ENCODE results near the gene ARHGAP28. TPM values are rescaled to one million over a fixed set of nuclear protein-coding genes. Genes with fewer than 3 reads are reported as not detected.

Gene ARHGAP28
- total and polyA plus RNA-seq, 7 experiments from 2014 or later = not detected

- intact Hi-C loops (cut with micrococcal nuclease) = no loop called here
- no peaks in the 10 kb centered on the region for H3K27me3 ChIP-seq (ENCODE audit: control insufficient read depth in 2 of 2, insufficient read depth in 2 of 2, low read length in 2 of 2)
- Mint-ChIP-seq H3K4me1 (no peaks in the 10 kb centered on the region), H3K27ac (no peak overlapping the region), H3K9me3 (peaks cover 0 to 7% (median 0%) of the 10 kb centered on the region in 11 donors), H3K4me3 (no peak overlapping the region), H3K36me3 (no peaks in the 10 kb centered on the region), H3K27me3 (peaks cover 0 to 4% (median 0%) of the 10 kb centered on the region in 5 donors)
- DNase-seq (no peak), ATAC-seq (no peak)
- H3K4me1 ChIP-seq (ENCODE audit: control insufficient read depth in 2 of 2, insufficient read depth in 2 of 2, low read length in 2 of 2) = no peaks in the 10 kb centered on the region
- CTCF ChIA-PET = no interaction called here
- no peak overlapping the region for H3K4me3 ChIP-seq (ENCODE audit: low read length)
- H3K27ac ChIP-seq (ENCODE audit: low read depth, low read length) = no peak overlapping the region
- POLR2A ChIA-PET = no interaction called here
- H3K9me3 ChIP-seq (ENCODE audit: control insufficient read depth in 2 of 3, low read length in 3 of 3) = no peaks in the 10 kb centered on the region
- H3K36me3 ChIP-seq (ENCODE audit: control insufficient read depth in 2 of 3, insufficient read depth in 3 of 3, low read length in 3 of 3) = no peaks in the 10 kb centered on the region
Observed at GRCh38 chr18:6875749-6876148, 146.2 kb downstream of the ARHGAP28 start.

- Mint-ChIP-seq H3K36me3 (no peaks in the 10 kb centered on the region), H3K4me3 (no peak overlapping the region), H3K27ac (no peak overlapping the region), H3K4me1 (no peaks in the 10 kb centered on the region), H3K9me3 (peaks cover 0 to 9% (median 0%) of the 10 kb centered on the region in 11 donors), H3K27me3 (peaks cover 0 to 4% (median 0%) of the 10 kb centered on the region in 5 donors)
- Histone ChIP-seq H3K36me3 (ENCODE audit: control insufficient read depth in 2 of 3, insufficient read depth in 3 of 3, low read length in 3 of 3) (no peaks in the 10 kb centered on the region), H3K4me1 (ENCODE audit: control insufficient read depth in 2 of 2, insufficient read depth in 2 of 2, low read length in 2 of 2) (no peaks in the 10 kb centered on the region), H3K27ac (ENCODE audit: low read depth, low read length) (no peak overlapping the region), H3K4me3 (ENCODE audit: low read length) (no peak overlapping the region), H3K27me3 (ENCODE audit: control insufficient read depth in 2 of 2, insufficient read depth in 2 of 2, low read length in 2 of 2) (no peaks in the 10 kb centered on the region), H3K9me3 (ENCODE audit: control insufficient read depth in 2 of 3, low read length in 3 of 3) (no peaks in the 10 kb centered on the region)
- ATAC-seq (no peak), DNase-seq (no peak)
- ChIA-PET CTCF (no interaction called here), POLR2A (no interaction called here)
- intact Hi-C loops (cut with micrococcal nuclease) = no loop called here
Observed at GRCh38 chr18:6876641-6877041, 147.1 kb downstream of the ARHGAP28 start.

DNA sequence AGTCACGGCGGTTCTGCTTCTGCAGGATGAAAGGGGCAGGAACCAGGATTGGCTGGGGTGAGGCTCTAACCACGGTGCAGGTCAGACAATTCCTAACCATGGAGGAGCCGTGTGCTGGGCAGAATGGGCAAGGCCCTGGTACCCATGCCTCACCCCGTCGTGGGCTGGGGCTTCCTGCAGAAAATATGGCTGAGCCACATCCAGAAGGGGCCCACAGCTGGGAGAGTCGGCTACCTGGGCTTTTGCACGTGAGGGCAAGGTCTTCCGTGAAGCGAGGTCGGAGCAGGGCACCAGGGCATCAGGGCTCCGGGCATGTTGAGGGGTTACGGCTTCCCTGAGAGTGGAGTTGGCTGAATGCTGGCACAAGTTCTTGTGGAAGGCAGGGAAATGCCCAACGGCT lies 147.8 kb downstream of the ARHGAP28 start:
- H3K36me3 ChIP-seq (ENCODE audit: control insufficient read depth in 2 of 3, insufficient read depth in 3 of 3, low read length in 3 of 3) = no peaks in the 10 kb centered on the region
- ChIA-PET CTCF (no interaction called here), POLR2A (no interaction called here)
- H3K9me3 Mint-ChIP-seq = peaks cover 0 to 9% (median 0%) of the 10 kb centered on the region in 11 donors
- no peaks in the 10 kb centered on the region for H3K9me3 ChIP-seq (ENCODE audit: control insufficient read depth in 2 of 3, low read length in 3 of 3)
- no peak overlapping the region for H3K27ac Mint-ChIP-seq
- no peak for ATAC-seq
- no peaks in the 10 kb centered on the region for H3K4me1 Mint-ChIP-seq
- intact Hi-C loops (cut with micrococcal nuclease) = no loop called here
- H3K27me3 ChIP-seq (ENCODE audit: control insufficient read depth in 2 of 2, insufficient read depth in 2 of 2, low read length in 2 of 2) = no peaks in the 10 kb centered on the region
- H3K36me3 Mint-ChIP-seq = no peaks in the 10 kb centered on the region
- peaks cover 0 to 4% (median 0%) of the 10 kb centered on the region in 5 donors for H3K27me3 Mint-ChIP-seq
- H3K4me3 Mint-ChIP-seq = no peak overlapping the region
- no peak overlapping the region for H3K4me3 ChIP-seq (ENCODE audit: low read length)
- no peaks in the 10 kb centered on the region for H3K4me1 ChIP-seq (ENCODE audit: control insufficient read depth in 2 of 2, insufficient read depth in 2 of 2, low read length in 2 of 2)
- no peak overlapping the region for H3K27ac ChIP-seq (ENCODE audit: low read depth, low read length)
- no peak for DNase-seq

DNA sequence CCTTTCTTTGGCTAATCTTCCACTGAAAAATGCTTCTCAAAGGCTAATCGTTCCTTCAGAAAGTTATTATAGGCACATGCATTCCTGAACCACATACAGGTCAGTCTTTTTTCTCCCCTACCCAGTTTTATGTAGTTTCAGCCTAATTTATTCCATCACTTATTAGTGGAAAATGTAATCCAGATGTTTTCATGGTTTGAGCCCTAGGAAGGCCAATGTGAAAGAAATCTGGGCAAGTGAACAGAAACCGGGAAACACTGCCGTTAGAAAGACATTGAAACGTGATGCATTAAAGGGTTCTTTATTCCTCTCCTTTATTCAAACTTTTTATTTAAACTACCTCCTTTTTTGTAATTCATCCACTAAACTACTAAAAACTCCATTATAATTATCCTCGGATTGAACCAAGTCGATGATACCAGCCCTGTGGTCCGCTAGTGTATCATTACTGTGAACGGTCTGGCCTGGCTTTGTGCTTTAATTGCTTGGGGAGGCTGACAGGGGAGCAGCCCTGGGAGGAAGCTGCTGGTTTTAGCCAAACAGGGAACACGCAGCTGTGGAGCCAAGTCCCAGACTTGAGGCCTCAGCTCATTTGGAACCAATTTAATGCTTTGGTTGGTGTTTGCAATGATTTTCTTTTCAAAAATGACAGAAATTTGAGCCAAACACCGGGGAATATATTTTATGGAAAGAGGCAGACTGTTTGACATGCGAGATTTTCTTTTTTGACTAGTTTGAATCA lies 149.2 kb downstream of the ARHGAP28 start:
- Histone ChIP-seq H3K36me3 (ENCODE audit: control insufficient read depth in 2 of 3, insufficient read depth in 3 of 3, low read length in 3 of 3) (no peaks in the 10 kb centered on the region), H3K27me3 (ENCODE audit: control insufficient read depth in 2 of 2, insufficient read depth in 2 of 2, low read length in 2 of 2) (no peaks in the 10 kb centered on the region), H3K9me3 (ENCODE audit: control insufficient read depth in 2 of 3, low read length in 3 of 3) (no peaks in the 10 kb centered on the region), H3K4me1 (ENCODE audit: control insufficient read depth in 2 of 2, insufficient read depth in 2 of 2, low read length in 2 of 2) (no peaks in the 10 kb centered on the region), H3K27ac (ENCODE audit: low read depth, low read length) (no peak overlapping the region), H3K4me3 (ENCODE audit: low read length) (no peak overlapping the region)
- Mint-ChIP-seq H3K4me1 (no peaks in the 10 kb centered on the region), H3K27me3 (no peaks in the 10 kb centered on the region), H3K4me3 (no peak overlapping the region), H3K27ac (no peak overlapping the region), H3K9me3 (peaks cover 0 to 9% (median 0%) of the 10 kb centered on the region in 11 donors), H3K36me3 (no peaks in the 10 kb centered on the region)
- ChIA-PET CTCF (no interaction called here), POLR2A (no interaction called here)
- DNase-seq = no peak
- ATAC-seq = no peak
- intact Hi-C loops (cut with micrococcal nuclease) = no loop called here

DNA sequence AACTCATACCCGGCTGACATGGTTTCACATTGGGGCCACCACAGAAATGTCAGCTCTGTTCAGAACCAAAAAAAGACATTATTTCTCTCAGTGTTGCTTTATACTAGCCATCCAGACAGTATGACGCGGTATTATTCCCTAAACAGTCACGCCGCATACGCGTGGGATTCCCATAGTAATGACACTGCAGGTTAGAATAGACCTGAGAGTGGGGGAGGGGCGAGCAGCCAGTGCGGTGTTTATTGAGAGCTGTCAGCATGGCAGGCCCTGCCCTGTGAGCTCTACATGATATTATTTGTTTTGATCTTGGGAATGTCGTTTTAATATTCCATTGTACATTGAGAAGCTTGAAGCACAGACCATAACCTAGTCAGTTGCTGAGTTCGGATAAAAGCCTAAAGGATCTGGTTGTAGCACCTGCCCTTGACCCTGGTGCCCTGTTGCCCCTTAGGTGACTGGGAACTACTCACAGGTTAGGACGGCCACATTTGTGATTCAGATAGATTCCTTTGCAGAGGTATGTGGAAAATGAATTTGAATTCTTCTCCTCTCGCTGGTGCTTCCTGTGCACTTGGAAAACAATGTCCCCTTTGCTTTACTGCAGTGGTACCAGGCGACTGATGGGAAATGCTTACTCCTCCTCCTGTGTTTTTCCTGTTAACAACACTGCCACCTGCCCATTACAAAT lies 150.1 kb downstream of the ARHGAP28 start:
- Histone ChIP-seq H3K36me3 (ENCODE audit: control insufficient read depth in 2 of 3, insufficient read depth in 3 of 3, low read length in 3 of 3) (no peaks in the 10 kb centered on the region), H3K27me3 (ENCODE audit: control insufficient read depth in 2 of 2, insufficient read depth in 2 of 2, low read length in 2 of 2) (no peaks in the 10 kb centered on the region), H3K27ac (ENCODE audit: low read depth, low read length) (no peak overlapping the region), H3K4me1 (ENCODE audit: control insufficient read depth in 2 of 2, insufficient read depth in 2 of 2, low read length in 2 of 2) (no peaks in the 10 kb centered on the region), H3K4me3 (ENCODE audit: low read length) (no peak overlapping the region), H3K9me3 (ENCODE audit: control insufficient read depth in 2 of 3, low read length in 3 of 3) (no peaks in the 10 kb centered on the region)
- H3K4me1 Mint-ChIP-seq = no peaks in the 10 kb centered on the region
- H3K27ac Mint-ChIP-seq = no peak overlapping the region
- no peak for ATAC-seq
- intact Hi-C loops (cut with micrococcal nuclease) = no loop called here
- DNase-seq = no peak
- H3K36me3 Mint-ChIP-seq = no peaks in the 10 kb centered on the region
- H3K9me3 Mint-ChIP-seq = peaks cover 0 to 9% (median 0%) of the 10 kb centered on the region in 11 donors
- H3K4me3 Mint-ChIP-seq = no peak overlapping the region
- H3K27me3 Mint-ChIP-seq = no peaks in the 10 kb centered on the region
- POLR2A ChIA-PET = no interaction called here
- CTCF ChIA-PET = no interaction called here

GRCh38 chr18:6881034-6881820 lies 151.7 kb downstream of the ARHGAP28 start:
- no peak for DNase-seq
- ChIA-PET CTCF (no interaction called here), POLR2A (no interaction called here)

More at GRCh38 chr18:6881034-6881820, 151.7 kb downstream of the ARHGAP28 start:
- Histone ChIP-seq H3K36me3 (ENCODE audit: control insufficient read depth in 2 of 3, insufficient read depth in 3 of 3, low read length in 3 of 3) (no peaks in the 10 kb centered on the region), H3K4me3 (ENCODE audit: low read length) (no peak overlapping the region), H3K9me3 (ENCODE audit: control insufficient read depth in 2 of 3, low read length in 3 of 3) (no peaks in the 10 kb centered on the region), H3K27ac (ENCODE audit: low read depth, low read length) (no peak overlapping the region), H3K4me1 (ENCODE audit: control insufficient read depth in 2 of 2, insufficient read depth in 2 of 2, low read length in 2 of 2) (no peaks in the 10 kb centered on the region), H3K27me3 (ENCODE audit: control insufficient read depth in 2 of 2, insufficient read depth in 2 of 2, low read length in 2 of 2) (no peaks in the 10 kb centered on the region)
- Mint-ChIP-seq H3K27me3 (no peaks in the 10 kb centered on the region), H3K4me3 (no peak overlapping the region), H3K9me3 (peaks cover 0 to 9% (median 2%) of the 10 kb centered on the region in 11 donors), H3K36me3 (no peaks in the 10 kb centered on the region), H3K4me1 (no peaks in the 10 kb centered on the region), H3K27ac (peak overlapping the region in 1 of 9 donors; percentile 68)
- ATAC-seq = no peak
- intact Hi-C loops (cut with micrococcal nuclease) = no loop called here
